GM23338 (cell line): ENCODE data around the gene PIP4K2B. TPM values are rescaled to one million over a fixed set of nuclear protein-coding genes. Genes with fewer than 3 reads are reported as not detected.

Experiments used
- ATAC-seq: fragments of 200-7000 bp; cut with Tn5 transposase; 3 replicates; pipeline ENCODE4 v1.9.1; 2020
- DNase-seq: peaks from one replicate; pipeline ENCODE4 v3.0.0-alpha.2; 2015; ENCODE audit warnings: low spot score
- H2AFZ ChIP-seq: fragments of 200-600 bp; sonication (generic); 2 replicates; pipeline ENCODE4 v1.8.0; 2016; ENCODE audit warnings: antibody characterized with exemption, mild to moderate bottlenecking, moderate library complexity
- H3F3A ChIP-seq: fragments of 200-600 bp; sonication (generic); replicated peaks from 2 replicates; pipeline ENCODE4 v1.8.0; 2017; ENCODE audit warnings: antibody characterized with exemption, mixed run types, low read depth
- H3K27ac ChIP-seq: fragments of 200-600 bp; sonication (generic); 2 replicates; pipeline ENCODE4 v1.6.1; 2016; ENCODE audit warnings: low read depth
- H3K27me3 ChIP-seq: fragments of 200-600 bp; sonication (generic); 2 replicates; pipeline ENCODE4 v1.8.0; 2016; ENCODE audit warnings: mild to moderate bottlenecking, mixed run types, moderate library complexity; ENCODE audit not compliant: insufficient read depth
- H3K36me3 ChIP-seq: fragments of 200-600 bp; sonication (generic); 2 replicates; pipeline ENCODE4 v1.8.0; 2016; ENCODE audit warnings: mild to moderate bottlenecking; ENCODE audit not compliant: insufficient read depth
- H3K4me1 ChIP-seq: fragments of 200-600 bp; sonication (generic); 2 replicates; pipeline ENCODE4 v1.8.0; 2016; ENCODE audit warnings: mild to moderate bottlenecking, moderate library complexity; ENCODE audit not compliant: insufficient read depth
- H3K4me2 ChIP-seq: fragments of 200-600 bp; sonication (generic); 2 replicates; pipeline ENCODE4 v1.7.1; 2017; ENCODE audit warnings: mixed run types
- H3K4me3 ChIP-seq: fragments of 200-600 bp; sonication (generic); 2 replicates; pipeline ENCODE4 v1.6.1; 2016; ENCODE audit warnings: mixed run types
- H3K79me2 ChIP-seq: fragments of 200-600 bp; sonication (generic); replicated peaks from 2 replicates; pipeline ENCODE4 v1.8.0; 2017; ENCODE audit warnings: mild to moderate bottlenecking; ENCODE audit not compliant: insufficient read depth
- H3K9me2 ChIP-seq: fragments of 200-600 bp; sonication (generic); 2 replicates; pipeline ENCODE4 v1.8.0; 2017; ENCODE audit not compliant: insufficient read depth
- H4K20me1 ChIP-seq: fragments of 200-600 bp; sonication (generic); replicated peaks from 2 replicates; pipeline ENCODE4 v1.8.0; 2017; ENCODE audit warnings: mild to moderate bottlenecking; ENCODE audit not compliant: insufficient read depth
- H3K27ac Mint-ChIP-seq: 2 replicates; pipeline ENCODE4 v1.8.0; 2020; ENCODE audit warnings: inconsistent platforms, mild to moderate bottlenecking, moderate library complexity, mixed read lengths
- H3K27me3 Mint-ChIP-seq: 3 replicates; pipeline ENCODE4 v1.8.0; 2022; ENCODE audit warnings: low read depth, mild to moderate bottlenecking, moderate library complexity, mixed read lengths, inconsistent platforms; ENCODE audit not compliant: insufficient read depth, poor library complexity
- H3K36me3 Mint-ChIP-seq: 3 replicates; pipeline ENCODE4 v1.8.0; 2021; ENCODE audit warnings: low read depth, mild to moderate bottlenecking, inconsistent platforms, moderate library complexity, mixed read lengths
- H3K4me1 Mint-ChIP-seq: 3 replicates; pipeline ENCODE4 v1.8.0; 2020; ENCODE audit warnings: mild to moderate bottlenecking, inconsistent platforms, mixed read lengths
- H3K4me3 Mint-ChIP-seq: 3 replicates; pipeline ENCODE4 v1.8.0; 2021; ENCODE audit warnings: moderate library complexity, mild to moderate bottlenecking, inconsistent platforms, mixed read lengths
- H3K9me3 Mint-ChIP-seq: 3 replicates; pipeline ENCODE4 v1.8.0; 2020; ENCODE audit warnings: moderate library complexity, mild to moderate bottlenecking, inconsistent platforms, mixed read lengths
- CTCF ChIP-seq, 2 experiments: fragments of 200-600 bp in 1 of 2; sonication (generic) in 1 of 2; conservative IDR thresholded peaks; 2 replicates each; pipeline versions ENCODE4 v1.5.1 to v1.6.1; 2016 to 2017; ENCODE audit warnings: antibody characterized with exemption in 2 of 2, low read depth in 2 of 2, mild to moderate bottlenecking in 2 of 2, moderate library complexity in 1 of 2
- NANOG ChIP-seq: IDR thresholded peaks from 2 replicates; pipeline ENCODE4 v1.6.1; 2016; ENCODE audit warnings: antibody characterized with exemption, borderline replicate concordance
- REST ChIP-seq: IDR thresholded peaks from one replicate; pipeline ENCODE4 v1.6.1; 2018; ENCODE audit warnings: antibody characterized with exemption; ENCODE audit not compliant: unreplicated experiment
- ZNF114 ChIP-seq: fragments of 250-450 bp; sonication (Bioruptor Pico); IDR thresholded peaks from 2 replicates; pipeline ENCODE4 v1.5.0; 2020; ENCODE audit warnings: mild to moderate bottlenecking, moderate library complexity
- ZNF331 ChIP-seq: fragments of 250-450 bp; sonication (Bioruptor Pico); IDR thresholded peaks from 2 replicates; pipeline ENCODE4 v1.5.0; 2020; ENCODE audit warnings: low read depth, mild to moderate bottlenecking, moderate library complexity
- ZNF462 ChIP-seq: fragments of 250-450 bp; sonication (Bioruptor Pico); IDR thresholded peaks from 2 replicates; pipeline ENCODE4 v1.5.0; 2020; ENCODE audit warnings: mild to moderate bottlenecking, moderate library complexity
- polyA plus RNA-seq: library from polyadenylated mRNA; unstranded; fragments of >200 nt; fragmentation: Nextera tagmentation; extraction: Ambion mirVana; gene quantifications from 2 replicates; pipeline ENCODE4 v1.2.1, GENCODE V29; 2016
- total RNA-seq: library from RNA; depleted of rRNA; stranded (reverse); fragments of >200 nt; shearing (Covaris generic); gene quantifications from 2 replicates; pipeline ENCODE4 v1.2.3, GENCODE V29; 2014

The PIP4K2B gene
- total and polyA plus RNA-seq, 2 experiments from 2014 or later = 9.5 to 43.4 TPM

- ATAC-seq (no peak), DNase-seq (no peak)
- Histone ChIP-seq H3K4me1 (peaks cover 18% of the 10 kb centered on the region; the same call in 1 of the 2 replicates), H3K79me2 (no peaks in the 10 kb centered on the region), H4K20me1 (peaks cover 3% of the 10 kb centered on the region; the same call in 1 of the 2 replicates), H3K27ac (no peak overlapping the region), H3K36me3 (no peaks in the 10 kb centered on the region), H3K4me2 (no peak overlapping the region), H2AFZ (no peak overlapping the region), H3K4me3 (no peak overlapping the region), H3F3A (peaks cover 15% of the 10 kb centered on the region), H3K27me3 (peaks cover 34% of the 10 kb centered on the region), H3K9me2 (no peaks in the 10 kb centered on the region)
- H3K4me1 Mint-ChIP-seq = peaks cover 69% of the 10 kb centered on the region
- H3K4me3 Mint-ChIP-seq = no peak overlapping the region
- peaks cover 14% of the 10 kb centered on the region for H3K36me3 Mint-ChIP-seq
- H3K27ac Mint-ChIP-seq = no peak overlapping the region
- TF ChIP-seq REST = no peak
- no peak for TF ChIP-seq ZNF331 (CRISPR knock-in tag)
- TF ChIP-seq CTCF (conservative IDR thresholded peaks at IDR 0.05; ENCODE audit: low read depth in 2 of 2) = no peak
- no peak for TF ChIP-seq NANOG
- TF ChIP-seq ZNF114 (CRISPR knock-in tag) = no peak
- TF ChIP-seq ZNF462 (CRISPR knock-in tag) = no peak
- H3K9me3 Mint-ChIP-seq = no peaks in the 10 kb centered on the region; the same call in 1 of the 3 replicates
- H3K27me3 Mint-ChIP-seq = peaks cover 31% of the 10 kb centered on the region
Observed at GRCh38 chr17:38717139-38717745, 82.1 kb downstream of the PIP4K2B start.
